Rectal smooth muscle tissue (tissue), 1 donor: ENCODE data around the gene F8.
"Not testable (repeated sequence)": the region's sequence is repeated elsewhere in the genome, so short reads cannot be mapped to it uniquely, and the experiment has no call there.

Experiments
- H3K27ac ChIP-seq: one replicate; pipeline ENCODE4 v1.7.0; 2013; ENCODE audit warnings: low read depth, low read length, inconsistent platforms
- H3K27me3 ChIP-seq: one replicate; pipeline ENCODE4 v1.7.0; 2013; ENCODE audit warnings: low read length; ENCODE audit not compliant: control insufficient read depth, insufficient read depth
- H3K36me3 ChIP-seq: one replicate; pipeline ENCODE4 v1.7.0; 2013; ENCODE audit warnings: low read length; ENCODE audit not compliant: control insufficient read depth, insufficient read depth
- H3K4me1 ChIP-seq: one replicate; pipeline ENCODE4 v1.7.0; 2013; ENCODE audit warnings: low read length; ENCODE audit not compliant: control insufficient read depth, insufficient read depth
- H3K4me3 ChIP-seq: one replicate; pipeline ENCODE4 v1.7.0; 2013; ENCODE audit warnings: low read length
- H3K9ac ChIP-seq: one replicate; pipeline ENCODE4 v1.7.0; 2013; ENCODE audit warnings: low read length

The F8 gene

GRCh38 chrX:154885549-154885948 is 137.0 kb downstream of the F8 start:
- H3K9ac ChIP-seq, H3K27ac ChIP-seq, H3K27me3 ChIP-seq, H3K4me1 ChIP-seq, H3K36me3 ChIP-seq, H3K4me3 ChIP-seq: not testable (repeated sequence)

- not testable (repeated sequence) for H3K4me1 ChIP-seq, H3K36me3 ChIP-seq, H3K4me3 ChIP-seq
Measured at GRCh38 chrX:154885057-154885456, 137.5 kb downstream of the F8 start.

GRCh38 chrX:154884069-154884468 is 138.5 kb downstream of the F8 start:
- H3K27me3 ChIP-seq, H3K27ac ChIP-seq, H3K4me3 ChIP-seq, H3K4me1 ChIP-seq, H3K36me3 ChIP-seq, H3K9ac ChIP-seq: not testable (repeated sequence)

More at GRCh38 chrX:154885057-154885456, 137.5 kb downstream of the F8 start:
- not testable (repeated sequence) for H3K27me3 ChIP-seq, H3K27ac ChIP-seq, H3K9ac ChIP-seq

GRCh38 chrX:154873329-154873728 is 149.2 kb downstream of the F8 start:
- H3K36me3 ChIP-seq, result no peaks in the 10 kb centered on the region
- no peak overlapping the region for H3K27ac ChIP-seq
- H3K27me3 ChIP-seq, result no peaks in the 10 kb centered on the region
- no peaks in the 10 kb centered on the region for H3K4me1 ChIP-seq
- H3K4me3 ChIP-seq, result no peak overlapping the region
- no peak overlapping the region for H3K9ac ChIP-seq

- not testable (repeated sequence) for H3K27ac ChIP-seq, H3K9ac ChIP-seq, H3K4me3 ChIP-seq, H3K27me3 ChIP-seq, H3K36me3 ChIP-seq, H3K4me1 ChIP-seq
Measured at GRCh38 chrX:154868522-154868921, 154.0 kb downstream of the F8 start.

- no peak overlapping the region for H3K4me3 ChIP-seq
- no peak overlapping the region for H3K27ac ChIP-seq
- no peaks in the 10 kb centered on the region for H3K4me1 ChIP-seq
- no peaks in the 10 kb centered on the region for H3K36me3 ChIP-seq
- H3K27me3 ChIP-seq, result no peaks in the 10 kb centered on the region
- no peak overlapping the region for H3K9ac ChIP-seq
Measured at GRCh38 chrX:154855256-154855655, 167.3 kb downstream of the F8 start.

- Histone ChIP-seq H3K9ac (no peak overlapping the region), H3K27ac (no peak overlapping the region), H3K4me1 (no peaks in the 10 kb centered on the region), H3K36me3 (no peaks in the 10 kb centered on the region), H3K27me3 (no peaks in the 10 kb centered on the region), H3K4me3 (no peak overlapping the region)
Measured at GRCh38 chrX:154850957-154851611, 171.4 kb downstream of the F8 start.

GRCh38 chrX:154840856-154841255 is 181.7 kb downstream of the F8 start:
- H3K36me3 ChIP-seq, result no peaks in the 10 kb centered on the region

GRCh38 chrX:154836163-154836562 is 186.4 kb downstream of the F8 start:
- H3K36me3 ChIP-seq, result no peaks in the 10 kb centered on the region
- no peaks in the 10 kb centered on the region for H3K27me3 ChIP-seq
- H3K27ac ChIP-seq, result no peak overlapping the region
- no peaks in the 10 kb centered on the region for H3K4me1 ChIP-seq
- no peak overlapping the region for H3K9ac ChIP-seq
- no peak overlapping the region for H3K4me3 ChIP-seq

More at GRCh38 chrX:154840856-154841255, 181.7 kb downstream of the F8 start:
- H3K4me3 ChIP-seq, result no peak overlapping the region
- H3K27ac ChIP-seq, result no peak overlapping the region
- H3K9ac ChIP-seq, result no peak overlapping the region
- no peaks in the 10 kb centered on the region for H3K27me3 ChIP-seq
- H3K4me1 ChIP-seq, result no peaks in the 10 kb centered on the region

- Histone ChIP-seq H3K9ac (no peak within 1 kb of the TSS), H3K36me3 (no peaks in the 10 kb centered on the region), H3K27me3 (no peaks in the 10 kb centered on the region), H3K4me3 (no peak within 1 kb of the TSS), H3K4me1 (no peaks in the 10 kb centered on the region), H3K27ac (no peak within 1 kb of the TSS)
Measured at GRCh38 chrX:154834562-154834961, 188.0 kb downstream of the F8 start, which contains the start of gene SMIM9. TSS of gene SMIM9 (minus strand) at chrX:154834662. CDS start at chrX:154830856, 3,806 bp downstream.

GRCh38 chrX:154833746-154834274 is 188.7 kb downstream of the F8 start:
- no peak overlapping the region for H3K9ac ChIP-seq

GRCh38 chrX:154829926-154830442 is 192.5 kb downstream of the F8 start:
- Histone ChIP-seq H3K4me3 (no peak overlapping the region), H3K9ac (no peak overlapping the region), H3K27ac (no peak overlapping the region), H3K36me3 (no peaks in the 10 kb centered on the region), H3K4me1 (no peaks in the 10 kb centered on the region), H3K27me3 (no peaks in the 10 kb centered on the region)

More at GRCh38 chrX:154833746-154834274, 188.7 kb downstream of the F8 start:
- Histone ChIP-seq H3K4me3 (no peak overlapping the region), H3K27me3 (no peaks in the 10 kb centered on the region), H3K4me1 (no peaks in the 10 kb centered on the region), H3K36me3 (no peaks in the 10 kb centered on the region), H3K27ac (no peak overlapping the region)

- H3K4me1 ChIP-seq, result no peaks in the 10 kb centered on the region
- no peak overlapping the region for H3K4me3 ChIP-seq
- H3K27ac ChIP-seq, result no peak overlapping the region
- H3K27me3 ChIP-seq, result no peaks in the 10 kb centered on the region
- no peak overlapping the region for H3K9ac ChIP-seq
- no peaks in the 10 kb centered on the region for H3K36me3 ChIP-seq
Measured at GRCh38 chrX:154829134-154829533, 193.4 kb downstream of the F8 start.
